CD4-positive, alpha-beta T cell treated with Interleukin-10 for 1 hour (primary cell): ENCODE results near the gene SEC22C.
"Not testable (repeated sequence)": the region's sequence is repeated elsewhere in the genome, so short reads cannot be mapped to it uniquely, and the experiment has no call there.

Source experiments
- DNase-seq: peaks from one replicate; pipeline ENCODE4 v3.0.0-alpha.2; 2020

The SEC22C gene

GRCh38 chr3:42581709-42582473 is at the start of gene SEC22C:
Gene SEC22C (minus strand): TSS chr3:42581967. CDS start chr3:42569046, 12,921 bp downstream.
- DNase-seq = peak; percentile 96

- DNase-seq = peak; percentile 34
These were observed 31.7 kb upstream of the SEC22C start for GRCh38 chr3:42613462-42613861.

- no peak for DNase-seq
These were observed 31.2 kb upstream of the SEC22C start for GRCh38 chr3:42612928-42613327.

GRCh38 chr3:42612217-42612616 is 30.4 kb upstream of the SEC22C start:
- peak; percentile 15 for DNase-seq

GRCh38 chr3:42610976-42611375 is 29.2 kb upstream of the SEC22C start:
- peak; percentile 46 for DNase-seq

- no peak for DNase-seq
These were observed 26.8 kb upstream of the SEC22C start for GRCh38 chr3:42608581-42608980.

GRCh38 chr3:42605546-42606173 is 23.9 kb upstream of the SEC22C start:
- no peak for DNase-seq

- no peak for DNase-seq
These were observed 21.2 kb upstream of the SEC22C start for GRCh38 chr3:42602961-42603360.

GRCh38 chr3:42601896-42602581 is 20.3 kb upstream of the SEC22C start:
- peak; percentile 49 for DNase-seq

GRCh38 chr3:42600958-42601675 is 19.4 kb upstream of the SEC22C start:
- peak; percentile 62 for DNase-seq

GRCh38 chr3:42600111-42600957 is 18.6 kb upstream of the SEC22C start, which contains the start of gene NKTR:
Gene NKTR (plus strand): TSS chr3:42600686. CDS start chr3:42601007, 321 bp downstream.
- DNase-seq = peak; percentile 100

GRCh38 chr3:42597098-42597497 is 15.3 kb upstream of the SEC22C start:
- not testable (repeated sequence) for DNase-seq

- no peak for DNase-seq
These were observed 13.9 kb upstream of the SEC22C start for GRCh38 chr3:42595682-42596081.

GRCh38 chr3:42593635-42594034 is 11.9 kb upstream of the SEC22C start:
- DNase-seq = no peak

GRCh38 chr3:42591811-42592210 is 10.0 kb upstream of the SEC22C start:
- no peak for DNase-seq

- DNase-seq = no peak
These were observed 9.4 kb upstream of the SEC22C start for GRCh38 chr3:42590989-42591756.

GRCh38 chr3:42589382-42590109 is 7.8 kb upstream of the SEC22C start:
- no peak for DNase-seq

- no peak for DNase-seq
These were observed 6.9 kb upstream of the SEC22C start for GRCh38 chr3:42588625-42589024.

GRCh38 chr3:42582474-42583070 is 805 bp upstream of the SEC22C start:
- no peak for DNase-seq

GRCh38 chr3:42581400-42581708 is 413 bp downstream of the SEC22C start:
- DNase-seq = no peak
